Caco-2 (cell line): ENCODE data around the gene TSPY2. TPM values are rescaled to one million over a fixed set of nuclear protein-coding genes. Genes with fewer than 3 reads are reported as not detected.
"Not testable (repeated sequence)": the region's sequence is repeated elsewhere in the genome, so short reads cannot be mapped to it uniquely, and the experiment has no call there.

Experiments used
- Bru-seq: library from RNA; stranded (reverse); fragments of 400-500 nt; gene quantifications from one replicate; lab custom pipeline; 2021; lab: Mats Ljungman, UMichigan
- BruChase-seq, 2 experiments: library from RNA; stranded (reverse); fragments of 400-500 nt; gene quantifications; one replicate each; lab custom pipeline; 2021; lab: Mats Ljungman, UMichigan
- BruUV-seq: library from RNA; stranded (reverse); fragments of 400-500 nt; replicated peaks from 2 replicates; lab custom pipeline; 2021; lab: Mats Ljungman, UMichigan
- CTCF ChIA-PET: fragments of 300-600 bp; sonication (Branson Sonifier 250); formaldehyde crosslinking; loops from one replicate; lab custom pipeline; 2022; ENCODE audit warnings: antibody characterized with exemption; lab: Charles Lee
- POLR2A ChIA-PET: fragments of 300-600 bp; sonication (Branson Sonifier 250); formaldehyde crosslinking; loops from one replicate; lab custom pipeline; 2022; ENCODE audit warnings: antibody characterized with exemption; lab: Charles Lee
- DNase-seq, 2 experiments: peaks; one replicate each; pipeline versions ENCODE4 v3.0.0 to v3.0.0-alpha.2; 2020 to 2022
- H3K27me3 ChIP-seq: replicated peaks from 2 replicates; pipeline ENCODE4 v1.6.0; 2011; ENCODE audit warnings: low read length; ENCODE audit not compliant: control insufficient read depth, insufficient read depth
- H3K36me3 ChIP-seq: 2 replicates; pipeline ENCODE4 v1.5.1; 2011; ENCODE audit warnings: low read length; ENCODE audit not compliant: control insufficient read depth, insufficient read depth
- H3K4me1 ChIP-seq: fragments of 250-450 bp; sonication (Bioruptor Pico); 2 replicates; pipeline ENCODE4 v1.5.1; 2020; ENCODE audit warnings: mild to moderate bottlenecking
- H3K4me3 ChIP-seq: 2 replicates; pipeline ENCODE4 v1.5.1; 2011; ENCODE audit warnings: low read depth, mild to moderate bottlenecking, control low read depth, low read length
- H3K9me3 ChIP-seq: fragments of 250-450 bp; sonication (Bioruptor Pico); 2 replicates; pipeline ENCODE4 v1.5.1; 2020; ENCODE audit warnings: mild to moderate bottlenecking, moderate library complexity
- H3K27ac Mint-ChIP-seq: one replicate; pipeline ENCODE4 v1.8.0; 2022; ENCODE audit warnings: mixed read lengths; ENCODE audit not compliant: unreplicated experiment
- H3K27me3 Mint-ChIP-seq: one replicate; pipeline ENCODE4 v1.8.0; 2022; ENCODE audit warnings: mixed read lengths; ENCODE audit not compliant: insufficient read depth, unreplicated experiment
- H3K36me3 Mint-ChIP-seq: one replicate; pipeline ENCODE4 v1.8.0; 2022; ENCODE audit warnings: mild to moderate bottlenecking, mixed read lengths; ENCODE audit not compliant: insufficient read depth, unreplicated experiment
- H3K4me1 Mint-ChIP-seq: one replicate; pipeline ENCODE4 v1.8.0; 2022; ENCODE audit warnings: low read depth, mixed read lengths; ENCODE audit not compliant: unreplicated experiment
- H3K4me3 Mint-ChIP-seq: one replicate; pipeline ENCODE4 v1.8.0; 2022; ENCODE audit warnings: mild to moderate bottlenecking, moderate library complexity, mixed read lengths; ENCODE audit not compliant: unreplicated experiment
- H3K9me3 Mint-ChIP-seq: one replicate; pipeline ENCODE4 v1.8.0; 2022; ENCODE audit warnings: mixed read lengths; ENCODE audit not compliant: unreplicated experiment
- intact Hi-C: fragments of 100-400 bp; cut with micrococcal nuclease; formaldehyde crosslinking; loops from one replicate; pipeline ENCODE4 v1.10.0; 2022; ENCODE audit not compliant: unreplicated experiment
- long read RNA-seq: library from polyadenylated mRNA; stranded (forward); transcript quantifications from one replicate; pipeline ENCODE4 v2.0.0, GENCODE V29; 2022
- total RNA-seq: library from RNA; stranded (reverse); gene quantifications from 2 replicates; pipeline ENCODE4 v1.2.3, GENCODE V29; 2022

TSPY2 gene, protein sequence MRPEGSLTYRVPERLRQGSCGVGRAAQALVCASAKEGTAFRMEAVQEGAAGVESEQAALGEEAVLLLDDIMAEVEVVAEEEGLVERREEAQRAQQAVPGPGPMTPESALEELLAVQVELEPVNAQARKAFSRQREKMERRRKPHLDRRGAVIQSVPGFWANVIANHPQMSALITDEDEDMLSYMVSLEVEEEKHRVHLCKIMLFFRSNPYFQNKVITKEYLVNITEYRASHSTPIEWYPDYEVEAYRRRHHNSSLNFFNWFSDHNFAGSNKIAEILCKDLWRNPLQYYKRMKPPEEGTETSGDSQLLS
- total RNA-seq (not detected in 2 replicates), Bru-seq, nascent RNA (not detected), BruChase-seq, experiment 1, labeled RNA remaining after a 2-hour chase (not detected), BruChase-seq, experiment 2, labeled RNA remaining after a 6-hour chase (not detected)
- long read RNA-seq = 0 reads

DNA sequence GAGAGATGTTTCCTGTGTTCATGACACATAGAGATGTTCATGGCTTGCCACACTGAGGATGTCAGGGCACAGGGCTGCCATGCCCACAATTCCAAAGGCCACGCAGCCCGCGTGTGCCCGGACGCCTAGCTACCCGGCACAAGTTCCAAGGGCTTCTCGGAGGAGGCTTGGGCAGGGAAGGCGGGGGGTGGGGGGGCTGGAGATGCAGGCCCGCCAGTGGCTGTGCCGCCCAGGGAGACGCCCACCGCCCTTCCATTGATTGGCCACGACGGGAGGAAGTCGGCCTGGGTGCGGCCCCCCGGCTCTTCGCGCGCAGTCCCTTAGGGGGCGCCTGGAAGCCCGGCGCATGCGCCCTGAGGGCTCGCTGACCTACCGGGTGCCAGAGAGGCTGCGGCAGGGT is at the start of gene TSPY2:
Gene TSPY2, plus strand, starts transcription at position 301 of the 400 bp plus-strand sequence. Its CDS starts 46 bp downstream, at position 347.
- H3K4me3 ChIP-seq, intact Hi-C loops, CTCF ChIA-PET, H3K27me3 Mint-ChIP-seq, H3K4me1 ChIP-seq, H3K36me3 ChIP-seq, H3K4me3 Mint-ChIP-seq, H3K9me3 ChIP-seq, DNase-seq, H3K4me1 Mint-ChIP-seq, POLR2A ChIA-PET, BruUV-seq, H3K27me3 ChIP-seq, H3K36me3 Mint-ChIP-seq, H3K9me3 Mint-ChIP-seq, H3K27ac Mint-ChIP-seq: not testable (repeated sequence)

DNA sequence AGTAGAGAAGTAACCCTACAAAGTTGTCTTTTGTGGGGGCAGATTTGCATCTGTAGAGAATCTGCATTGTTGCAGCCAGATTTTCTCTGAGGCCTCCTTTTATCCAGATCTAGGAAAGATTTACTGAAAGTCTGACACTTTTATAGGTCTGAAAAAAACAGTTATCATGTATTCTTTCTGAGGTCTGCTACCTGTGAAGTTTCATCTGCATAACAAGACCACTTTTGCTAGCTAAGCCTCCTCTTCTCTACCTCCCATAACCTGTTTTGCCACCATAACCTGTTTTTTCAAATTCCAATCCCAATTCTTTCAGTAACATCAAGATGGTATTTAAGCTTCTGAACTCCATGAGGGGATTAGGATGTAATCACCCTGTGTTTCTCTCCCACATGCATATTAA is 36.5 kb upstream of the TSPY2 start:
- intact Hi-C loops = not testable (repeated sequence)

DNA sequence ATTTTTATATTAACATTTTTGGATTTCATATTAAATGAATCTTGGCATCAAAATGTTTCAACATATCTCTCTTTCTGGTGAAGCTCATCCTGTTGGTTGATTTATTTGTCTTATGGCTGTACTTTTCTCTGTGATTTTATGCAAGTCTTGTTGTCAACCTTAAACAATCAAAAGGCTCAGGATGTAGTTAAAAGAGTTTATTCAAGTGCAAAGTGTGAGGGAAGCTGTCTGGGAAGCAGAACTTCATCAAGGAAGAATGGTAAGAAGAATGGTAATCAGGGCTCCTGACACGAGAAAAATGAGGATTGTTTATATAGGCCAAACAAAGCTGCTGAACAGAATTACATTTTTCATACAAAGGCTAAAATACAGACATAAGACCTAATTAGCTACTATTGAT is 29.0 kb upstream of the TSPY2 start:
- BruUV-seq, H3K4me3 Mint-ChIP-seq, H3K27me3 ChIP-seq, CTCF ChIA-PET, H3K9me3 ChIP-seq, DNase-seq, H3K36me3 ChIP-seq, intact Hi-C loops, H3K27me3 Mint-ChIP-seq, H3K9me3 Mint-ChIP-seq, H3K36me3 Mint-ChIP-seq, H3K27ac Mint-ChIP-seq, H3K4me1 ChIP-seq, H3K4me3 ChIP-seq, POLR2A ChIA-PET, H3K4me1 Mint-ChIP-seq: not testable (repeated sequence)

More for the DNA sequence above, 36.5 kb upstream of the TSPY2 start:
- H3K4me3 ChIP-seq, H3K27me3 Mint-ChIP-seq, H3K27ac Mint-ChIP-seq, H3K27me3 ChIP-seq, H3K36me3 Mint-ChIP-seq, BruUV-seq, H3K36me3 ChIP-seq, CTCF ChIA-PET, H3K9me3 Mint-ChIP-seq, H3K4me1 ChIP-seq, H3K4me1 Mint-ChIP-seq, H3K4me3 Mint-ChIP-seq, H3K9me3 ChIP-seq, POLR2A ChIA-PET, DNase-seq: not testable (repeated sequence)

DNA sequence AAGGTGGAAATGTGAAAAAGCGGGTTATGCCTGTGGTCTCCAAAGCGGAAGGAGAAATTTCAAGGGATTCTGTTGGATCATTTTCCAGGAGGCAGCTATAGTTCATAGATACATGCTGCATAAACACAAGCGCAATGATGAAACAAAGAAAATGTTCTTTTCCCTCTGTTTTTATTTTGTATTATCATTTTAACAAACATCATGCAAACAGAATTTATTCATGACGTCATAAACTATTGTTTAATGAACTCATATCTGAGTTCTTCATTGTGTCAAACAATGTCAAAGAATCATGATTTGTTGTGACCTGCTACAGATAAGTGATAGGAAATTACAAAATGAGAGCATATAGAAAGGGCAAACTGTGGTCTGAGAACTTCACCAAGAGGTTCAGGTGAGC is 23.8 kb downstream of the TSPY2 start:
- H3K27me3 ChIP-seq, H3K9me3 ChIP-seq, H3K4me1 Mint-ChIP-seq, H3K36me3 ChIP-seq, BruUV-seq, H3K36me3 Mint-ChIP-seq, H3K4me1 ChIP-seq, H3K27ac Mint-ChIP-seq, intact Hi-C loops, CTCF ChIA-PET, POLR2A ChIA-PET, H3K4me3 Mint-ChIP-seq, DNase-seq, H3K9me3 Mint-ChIP-seq, H3K4me3 ChIP-seq, H3K27me3 Mint-ChIP-seq: not testable (repeated sequence)
